ENCODE results near the gene ADGRF5. TPM values are rescaled to one million over a fixed set of nuclear protein-coding genes. Genes with fewer than 3 reads are reported as not detected.
"Not testable (repeated sequence)": the region's sequence is repeated elsewhere in the genome, so short reads cannot be mapped to it uniquely, and the experiment has no call there.

Gene ADGRF5
- total RNA-seq, 1 donor from 2014 or later, result not detected

DNA sequence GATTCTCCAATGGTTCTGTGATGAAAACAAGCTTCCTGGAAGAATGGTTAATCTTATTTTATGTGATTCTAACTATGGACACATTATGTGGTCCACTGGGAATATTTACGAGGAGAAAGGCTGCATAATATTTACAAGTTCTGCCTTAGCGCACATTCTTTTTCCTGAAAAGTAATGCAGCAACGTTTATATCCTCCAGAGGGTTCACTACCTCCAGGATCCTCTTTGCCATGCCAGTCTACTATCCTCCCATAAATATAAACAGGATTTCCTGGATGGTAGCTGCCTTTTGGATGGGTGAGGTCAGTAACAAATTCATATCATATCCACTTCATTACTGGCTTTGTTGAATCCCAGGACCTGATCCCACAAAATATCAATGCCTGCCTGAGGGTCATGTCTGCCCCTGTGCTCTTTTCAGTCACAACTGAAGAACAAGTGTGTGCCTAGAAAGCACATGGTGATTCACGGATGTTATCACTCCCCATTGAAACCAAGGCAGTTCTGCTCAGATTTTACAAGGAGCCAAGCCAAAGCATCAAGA is 30.4 kb downstream of the ADGRF5 start:
- intact Hi-C loops (cut with micrococcal nuclease), result no loop called here

DNA sequence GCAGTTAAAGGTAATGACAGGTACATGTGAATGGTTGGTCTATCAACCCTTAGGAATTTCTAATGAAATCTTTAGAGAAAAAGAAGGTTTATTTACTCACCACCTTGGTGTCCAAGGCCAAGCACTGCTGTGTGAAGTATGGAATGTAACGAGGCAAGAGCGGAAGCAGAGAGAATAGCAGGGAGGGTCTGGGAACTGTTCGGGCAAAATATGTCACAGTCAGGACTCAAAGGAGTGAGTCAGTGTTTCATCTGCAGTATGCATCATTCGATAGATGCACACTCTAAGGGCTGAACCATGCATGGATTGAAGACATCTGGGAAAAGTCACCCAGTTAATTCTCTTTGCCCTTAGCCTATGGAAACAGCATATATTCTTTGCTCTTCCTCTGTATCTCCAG is 33.2 kb downstream of the ADGRF5 start:
- intact Hi-C loops (cut with micrococcal nuclease), result no loop called here

DNA sequence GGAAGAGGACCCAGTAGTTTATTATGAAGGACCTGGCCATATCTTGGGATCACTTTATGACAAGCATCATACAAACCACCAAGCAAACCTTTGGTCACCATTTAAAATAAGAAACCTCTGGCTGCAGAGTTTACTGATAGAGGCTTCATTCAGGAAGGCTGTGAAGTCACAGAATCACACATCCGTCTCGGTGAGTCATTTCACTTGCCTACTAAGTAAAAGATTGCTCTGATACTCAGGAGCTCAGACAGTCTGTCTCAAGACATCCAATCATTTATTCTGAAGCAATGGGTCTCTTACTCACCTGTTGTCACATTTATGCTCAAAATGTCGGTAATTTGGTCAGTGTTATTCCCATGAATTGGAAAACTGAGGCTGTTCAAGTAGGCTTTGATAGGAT is 33.7 kb downstream of the ADGRF5 start:
- intact Hi-C loops (cut with micrococcal nuclease), result no loop called here

DNA sequence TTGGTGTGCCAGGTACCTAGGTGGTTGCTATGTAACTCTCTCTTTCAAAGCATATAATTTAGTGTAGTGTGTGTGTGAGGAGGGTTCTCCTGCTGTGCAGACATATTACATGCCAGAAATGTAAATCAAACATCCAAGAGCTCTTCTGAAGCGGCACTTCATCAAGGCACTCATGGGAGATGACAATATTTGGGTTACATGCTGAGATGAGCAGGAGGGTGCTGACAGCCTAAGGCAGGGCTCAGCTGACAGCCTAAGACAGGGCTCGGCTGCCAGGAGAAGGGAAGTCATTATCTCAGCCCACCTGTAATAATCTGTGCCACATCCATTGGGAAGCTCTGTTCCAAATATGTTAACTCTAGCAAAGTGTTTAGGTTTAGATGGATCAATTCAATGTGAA is 39.1 kb downstream of the ADGRF5 start:
- intact Hi-C loops (cut with micrococcal nuclease), result no loop called here

DNA sequence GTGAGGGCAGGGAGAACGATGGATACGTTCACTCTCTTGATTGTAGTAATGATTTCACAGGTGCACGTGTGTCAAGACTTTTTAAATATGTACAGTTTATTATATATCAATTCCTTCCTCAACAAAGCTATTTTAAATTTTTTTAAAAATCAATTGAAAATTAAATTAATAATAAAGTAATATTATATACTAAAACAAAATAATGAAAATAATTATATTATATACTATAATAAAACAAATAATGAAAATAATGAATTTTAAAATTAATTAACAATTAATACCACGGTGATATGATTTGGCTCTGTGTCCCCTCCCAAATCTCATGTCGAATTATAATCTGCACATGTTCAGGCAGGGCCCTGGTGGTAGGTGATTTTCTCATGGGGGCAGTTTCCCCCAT is 42.7 kb downstream of the ADGRF5 start:
- intact Hi-C loops (cut with micrococcal nuclease), result no loop called here

DNA sequence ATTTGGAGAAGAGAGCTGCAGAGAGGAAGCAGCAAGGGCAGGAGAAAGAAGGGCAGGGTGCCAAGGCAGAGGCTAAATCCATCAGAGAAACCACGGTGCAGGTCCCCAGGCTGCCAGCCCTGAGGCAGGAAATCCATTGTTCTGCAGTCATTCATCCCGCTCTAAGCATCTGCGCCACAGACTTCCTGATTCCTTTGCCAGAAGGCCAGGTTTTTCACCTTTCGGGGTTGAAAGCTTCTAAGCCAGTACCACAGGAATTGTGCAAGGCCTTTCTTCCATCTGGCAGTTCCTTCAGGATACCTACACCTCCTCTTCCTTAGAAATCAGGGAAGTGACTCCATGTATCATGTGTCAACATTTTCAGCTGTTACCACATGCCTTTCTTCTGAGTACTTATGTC is 45.6 kb downstream of the ADGRF5 start:
- intact Hi-C loops (cut with micrococcal nuclease), result no loop called here

DNA sequence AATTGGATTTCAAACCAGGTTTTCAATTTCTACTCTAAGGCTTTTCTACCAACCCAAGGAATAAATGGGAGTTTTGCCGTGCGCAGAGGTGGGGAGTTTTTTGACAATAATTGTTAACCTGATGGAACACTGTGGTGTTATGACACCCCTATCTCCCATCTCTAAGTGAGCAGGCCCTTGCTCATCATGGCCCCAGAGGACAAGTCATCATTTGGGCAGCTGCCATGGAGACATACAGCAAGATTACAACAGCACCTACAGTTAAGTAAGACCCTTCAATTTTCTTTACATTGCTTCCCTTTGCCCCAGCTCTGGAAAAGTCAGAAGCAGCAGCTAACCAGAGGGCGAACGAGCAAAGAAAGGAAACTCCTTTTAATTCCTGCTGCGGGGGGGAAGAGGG is 54.3 kb downstream of the ADGRF5 start:
- intact Hi-C loops (cut with micrococcal nuclease), result no loop called here

DNA sequence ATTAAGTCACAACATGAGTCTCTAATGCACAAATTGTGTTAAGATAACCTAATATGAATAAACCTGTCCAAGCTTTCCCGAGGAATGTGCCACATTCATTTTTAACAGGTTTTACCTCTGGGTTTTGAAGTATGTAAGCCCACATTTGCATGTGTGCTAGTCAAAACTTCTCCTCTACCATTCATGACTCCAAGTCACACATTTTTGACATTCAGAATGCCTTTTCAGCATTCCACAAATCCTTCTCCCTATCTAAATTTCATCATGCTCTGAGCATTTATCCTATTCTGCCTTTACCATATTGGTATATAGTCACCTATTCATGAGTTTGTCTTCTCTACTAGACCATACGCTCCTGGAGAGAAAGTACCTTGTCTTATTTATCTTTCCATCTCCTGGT is 56.5 kb downstream of the ADGRF5 start:
- intact Hi-C loops (cut with micrococcal nuclease), result no loop called here

DNA sequence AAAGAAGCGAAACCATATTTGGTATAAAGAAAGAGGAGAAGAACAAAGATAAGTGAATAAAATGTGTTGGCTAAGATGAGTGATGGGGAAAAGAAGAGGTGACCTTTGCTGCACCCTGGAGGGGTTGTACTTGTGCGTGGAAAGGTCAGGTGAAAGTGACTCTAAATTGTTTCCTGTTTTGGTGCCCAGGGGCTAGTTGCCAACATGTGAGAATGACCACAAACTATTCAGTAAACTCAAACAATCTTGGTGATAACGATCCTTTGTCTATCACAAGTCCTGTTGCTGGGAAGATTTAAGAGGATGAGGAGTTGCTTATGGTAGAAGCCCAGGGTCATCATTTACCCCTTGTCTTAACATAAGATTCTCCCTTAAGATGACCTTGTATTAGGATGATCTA is 57.9 kb downstream of the ADGRF5 start:
- intact Hi-C loops (cut with micrococcal nuclease), result no loop called here

DNA sequence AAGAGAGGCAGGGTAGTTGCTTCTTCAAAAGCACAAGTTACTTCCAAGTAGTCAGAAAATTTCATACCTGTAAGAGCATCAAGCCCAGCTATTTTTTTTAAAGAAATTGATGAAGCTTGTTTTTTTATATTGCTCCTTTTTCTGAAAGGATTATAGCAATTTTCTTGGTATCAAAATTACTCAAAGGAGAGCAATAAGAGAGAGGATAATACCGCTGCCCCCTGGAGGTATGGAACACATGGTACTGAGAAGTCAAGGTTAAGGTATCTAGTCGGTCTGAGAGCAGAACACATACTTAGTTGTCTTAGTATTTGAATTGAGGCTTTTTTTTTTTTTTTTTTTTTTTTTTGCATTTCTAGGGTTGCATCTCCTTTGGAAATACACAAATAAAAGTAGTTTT is 59.4 kb downstream of the ADGRF5 start:
- intact Hi-C loops (cut with micrococcal nuclease), result no loop called here

DNA sequence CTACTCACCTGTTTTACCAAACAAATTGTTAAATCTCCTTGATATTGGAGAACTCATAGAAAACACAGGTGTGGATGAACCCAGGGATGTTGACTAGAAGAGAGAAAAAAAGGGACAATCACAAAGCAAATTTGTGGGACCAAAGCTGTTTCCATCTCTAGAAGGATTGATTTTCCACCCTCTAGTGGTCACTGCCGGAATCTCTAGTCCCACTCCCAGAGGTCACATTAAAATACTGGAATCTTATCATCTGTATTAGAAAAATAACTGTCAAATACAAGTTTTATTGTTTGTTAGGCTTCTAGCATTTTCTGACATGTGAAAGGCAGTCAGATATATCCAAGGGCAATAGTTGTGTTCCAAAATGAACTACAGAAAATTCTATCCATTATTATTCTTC is 65.8 kb downstream of the ADGRF5 start:
- intact Hi-C loops (cut with micrococcal nuclease), result not testable (repeated sequence)

DNA sequence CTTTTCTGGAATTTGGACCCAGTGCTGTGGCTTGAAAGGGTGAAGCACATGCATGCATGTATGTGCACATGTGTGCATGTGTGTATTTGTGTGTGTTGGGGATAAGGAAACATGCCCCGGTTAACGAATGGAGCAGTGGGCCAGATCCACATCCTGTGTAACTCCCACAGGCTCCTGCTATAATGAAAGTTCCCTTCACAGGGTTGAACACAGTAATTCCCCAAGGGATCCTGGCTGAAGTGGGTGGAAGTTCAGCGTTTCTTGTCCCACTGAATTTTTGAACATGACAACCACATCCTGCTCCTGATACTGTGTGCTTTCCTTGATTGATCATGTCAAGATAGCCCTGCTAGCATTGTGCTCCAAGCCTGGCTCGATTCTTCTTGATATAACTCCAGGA is 70.2 kb downstream of the ADGRF5 start:
- intact Hi-C loops (cut with micrococcal nuclease), result not testable (repeated sequence)

DNA sequence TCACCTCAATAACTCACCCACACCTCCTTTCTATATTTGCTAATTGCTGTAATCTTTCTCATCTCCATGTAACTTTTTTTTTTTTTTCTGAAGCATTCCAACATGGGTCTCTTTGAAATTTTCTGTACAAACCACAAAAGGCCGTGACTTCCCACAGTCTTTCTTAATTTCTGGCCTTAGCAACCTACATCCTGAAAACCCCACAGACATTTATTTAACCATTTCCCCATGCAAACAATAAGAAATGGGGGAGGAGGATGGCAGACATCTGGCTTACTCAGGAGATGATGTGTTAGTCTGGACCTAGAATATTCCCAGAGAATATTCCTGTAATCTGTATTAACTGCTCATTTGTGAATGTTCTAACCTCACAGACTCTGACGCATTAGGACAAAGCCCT is 70.9 kb downstream of the ADGRF5 start:
- intact Hi-C loops (cut with micrococcal nuclease), result no loop called here

DNA sequence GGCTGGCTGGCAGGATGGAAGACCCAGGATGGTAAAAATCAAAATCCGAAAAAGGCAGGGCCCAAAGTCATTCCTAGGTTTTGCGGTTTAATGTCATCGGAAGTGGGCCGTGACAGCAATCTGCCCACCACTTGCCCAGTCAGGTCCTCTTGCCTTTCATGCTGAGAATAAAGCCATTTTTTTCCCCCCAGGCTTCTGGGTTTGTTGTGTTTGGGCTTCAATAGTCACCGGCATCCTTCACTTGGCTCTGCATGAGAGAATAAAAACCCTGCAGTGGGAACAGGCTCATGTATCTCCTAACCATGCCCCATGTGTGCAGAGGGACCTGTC is 72.4 kb downstream of the ADGRF5 start:
- intact Hi-C loops (cut with micrococcal nuclease), result loop anchor here (1.0 kb wide), 2 partner anchors 198 to 461 kb away; no protein-coding TSS in a partner anchor

DNA sequence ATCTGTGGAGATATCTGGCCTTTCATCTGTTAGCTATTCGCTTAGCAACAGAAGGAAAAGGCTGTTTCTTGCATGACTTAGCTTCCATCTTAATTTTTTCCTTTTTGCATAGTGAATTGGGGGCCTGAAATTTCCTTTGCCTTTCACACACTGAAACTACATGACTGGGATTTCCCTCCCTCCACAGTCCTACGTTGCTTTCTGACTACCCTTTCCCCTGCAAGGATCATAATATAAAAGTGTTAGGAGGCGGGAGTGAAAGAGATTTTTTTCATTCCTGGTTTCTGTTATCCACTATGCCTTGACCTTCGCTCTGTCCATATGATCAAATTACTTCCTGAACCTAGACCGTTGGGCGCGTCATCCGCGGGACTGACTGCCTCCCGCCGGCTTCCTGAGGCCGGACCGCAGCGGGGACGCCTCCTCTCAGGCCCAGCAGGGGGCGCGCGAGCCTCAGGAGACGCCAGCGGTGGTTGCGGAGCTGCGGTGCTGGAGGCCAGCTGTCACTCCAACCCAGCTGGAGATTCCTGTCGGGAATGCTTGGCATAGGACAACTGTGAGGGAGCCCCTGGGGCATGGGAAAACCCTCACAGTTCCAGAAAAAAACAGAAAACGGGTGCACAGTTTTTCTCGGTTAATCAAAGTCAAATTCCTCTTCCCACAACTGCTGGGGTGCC is 72.9 kb downstream of the ADGRF5 start:
- intact Hi-C loops (cut with micrococcal nuclease), result loop anchor here (1.0 kb wide), 2 partner anchors 198 to 461 kb away; no protein-coding TSS in a partner anchor

DNA sequence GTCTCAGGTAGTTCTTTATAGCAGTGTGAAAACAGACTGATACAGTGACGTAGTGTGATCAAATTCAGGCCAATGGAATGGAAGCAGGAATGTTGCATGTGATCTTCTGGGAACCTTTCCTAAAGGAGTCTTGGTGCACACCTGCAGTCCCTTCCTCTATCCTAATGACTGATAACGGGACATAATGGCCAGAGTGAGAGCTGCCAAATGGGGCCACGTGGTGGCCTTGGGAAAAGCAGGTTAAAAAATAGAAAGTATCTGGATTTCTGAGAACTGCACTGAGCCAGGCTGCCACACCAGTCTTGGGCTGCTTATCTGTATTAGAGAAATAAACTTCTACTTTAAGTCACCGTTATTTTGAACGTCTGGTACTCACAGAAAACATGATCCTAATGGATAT is 76.6 kb downstream of the ADGRF5 start:
- intact Hi-C loops (cut with micrococcal nuclease), result no loop called here

DNA sequence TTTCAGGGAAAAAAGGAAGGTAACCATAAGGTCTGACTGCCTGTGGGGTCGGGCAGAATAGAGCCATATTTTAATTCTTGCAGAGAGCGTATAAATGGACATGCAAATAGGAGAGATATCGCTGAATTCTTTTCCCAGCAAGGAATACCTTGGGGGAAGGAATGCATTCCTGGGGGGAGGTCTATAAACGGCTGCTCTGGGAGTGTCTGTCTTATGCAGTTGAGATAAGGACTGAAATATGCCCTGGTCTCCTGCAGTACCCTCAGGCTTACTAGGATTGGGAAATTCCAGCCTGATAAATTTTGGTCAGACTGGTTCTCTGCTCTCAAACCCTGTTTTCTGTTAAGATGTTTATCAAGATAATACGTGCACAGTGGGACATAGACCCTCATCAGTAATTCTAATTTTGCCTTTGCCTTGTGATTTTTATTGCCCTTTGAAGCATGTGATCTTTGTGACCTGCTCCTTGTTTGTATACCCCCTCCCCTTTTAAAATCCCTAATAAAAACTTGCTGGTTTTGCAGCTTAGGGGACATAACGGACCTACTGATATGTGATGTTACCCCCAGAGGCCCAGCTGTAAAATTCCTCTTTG is 79.4 kb downstream of the ADGRF5 start:
- intact Hi-C loops (cut with micrococcal nuclease), result not testable (repeated sequence)

DNA sequence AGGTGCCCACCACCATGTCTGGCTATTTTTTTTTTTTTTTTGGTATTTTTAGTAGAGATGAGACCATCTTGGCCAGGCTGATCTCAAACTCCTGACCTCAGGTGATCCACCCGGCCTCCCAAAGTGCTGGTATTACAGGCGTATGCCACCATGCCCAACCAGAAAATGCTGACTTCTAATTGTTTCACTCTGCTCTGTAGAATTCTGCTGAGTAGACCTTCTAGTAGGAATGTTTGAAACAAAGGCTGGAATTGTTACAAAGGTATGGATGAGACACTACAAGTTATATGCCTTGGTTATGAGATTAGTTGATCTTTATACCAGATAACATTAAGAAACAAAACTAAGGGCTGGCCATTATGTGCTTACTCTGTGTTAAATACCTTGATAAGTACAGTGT is 83.7 kb downstream of the ADGRF5 start:
- intact Hi-C loops (cut with micrococcal nuclease), result no loop called here

DNA sequence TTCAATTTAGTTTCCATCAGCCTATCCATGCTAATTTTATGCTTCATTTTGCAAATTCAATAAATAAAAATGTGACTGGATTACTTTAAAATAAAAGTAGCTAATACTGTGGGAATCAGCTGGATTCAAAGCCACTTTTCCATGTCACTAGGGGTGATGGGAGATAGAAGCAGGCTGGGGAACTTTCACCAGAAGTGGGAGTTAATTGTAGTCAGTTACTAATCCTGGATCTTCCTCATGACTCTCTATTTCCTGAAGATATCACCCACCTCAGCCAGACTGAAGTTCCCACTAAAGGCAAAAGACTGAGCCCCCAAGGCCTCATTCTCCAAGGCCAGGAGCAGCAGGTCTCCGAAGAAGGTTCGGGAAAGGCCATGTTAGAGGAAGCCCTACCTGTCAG is 86.7 kb downstream of the ADGRF5 start:
- intact Hi-C loops (cut with micrococcal nuclease), result not testable (repeated sequence)

DNA sequence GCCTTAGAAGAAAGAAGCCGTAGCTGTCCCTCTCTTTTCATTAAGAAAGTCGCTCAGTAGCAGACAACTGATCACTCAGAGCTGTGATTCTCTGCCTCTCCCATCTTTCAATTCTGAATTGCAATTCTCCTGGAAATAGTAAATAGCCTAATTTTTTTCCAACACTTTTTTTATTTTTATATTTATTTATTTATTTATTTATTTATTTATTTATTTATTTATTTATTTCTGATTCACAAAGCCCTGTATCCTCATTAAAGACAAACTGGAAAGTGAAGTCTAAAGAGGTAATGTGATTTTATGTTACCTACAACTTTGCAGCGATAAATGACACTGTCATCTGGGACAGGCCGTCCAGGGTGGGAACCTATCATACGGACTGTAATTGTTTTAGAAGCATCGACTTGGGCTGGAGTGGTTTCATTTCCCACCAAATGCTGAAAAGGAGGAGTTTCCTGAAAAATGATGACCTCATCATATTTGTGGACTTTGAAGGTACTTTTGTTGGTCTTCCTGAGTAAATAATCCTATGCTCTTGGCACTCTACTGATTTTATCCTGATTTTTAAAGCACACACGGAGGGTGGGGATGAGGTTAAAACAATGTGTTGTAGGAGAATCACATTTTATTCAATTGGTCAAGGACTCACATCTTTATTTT is 87.4 kb downstream of the ADGRF5 start:
- intact Hi-C loops (cut with micrococcal nuclease), result not testable (repeated sequence)

DNA sequence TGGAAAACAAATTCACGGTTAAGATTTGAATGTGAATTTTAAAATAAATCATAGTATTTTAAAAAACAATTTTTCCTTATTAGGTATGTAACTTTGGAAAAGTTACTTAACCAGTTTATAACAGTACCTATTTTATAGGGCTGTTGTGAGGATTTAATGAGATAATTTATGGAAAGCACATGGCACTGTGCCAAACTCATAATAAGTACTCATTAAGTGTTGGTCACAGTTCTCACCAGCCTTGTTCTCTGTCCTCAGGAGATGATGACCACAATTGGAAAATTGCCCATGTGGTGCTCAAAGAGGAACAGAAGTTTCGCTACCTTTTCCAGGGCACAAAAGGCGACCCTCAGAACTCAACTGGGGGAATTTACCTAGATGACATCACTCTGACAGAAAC is 88.9 kb downstream of the ADGRF5 start:
- intact Hi-C loops (cut with micrococcal nuclease), result no loop called here

DNA sequence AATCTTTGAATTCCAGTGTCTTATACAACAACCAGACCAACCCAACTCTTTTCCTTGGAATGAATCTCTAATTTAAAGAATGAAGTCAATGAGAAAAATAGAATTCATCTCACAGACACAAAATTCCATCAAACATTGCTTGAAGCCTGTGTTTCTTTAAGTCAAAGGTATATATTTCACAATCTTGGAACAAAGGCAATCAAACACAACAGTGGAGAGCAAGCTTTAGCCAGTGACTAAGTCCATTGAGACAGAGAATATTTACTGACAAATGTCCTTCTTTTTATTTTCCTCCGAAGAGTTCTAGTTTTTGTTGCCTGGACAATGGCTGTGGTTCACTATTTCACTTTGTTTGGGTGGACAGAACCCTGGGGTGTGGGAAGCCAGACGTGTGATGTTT is 92.8 kb downstream of the ADGRF5 start:
- intact Hi-C loops (cut with micrococcal nuclease), result no loop called here

DNA sequence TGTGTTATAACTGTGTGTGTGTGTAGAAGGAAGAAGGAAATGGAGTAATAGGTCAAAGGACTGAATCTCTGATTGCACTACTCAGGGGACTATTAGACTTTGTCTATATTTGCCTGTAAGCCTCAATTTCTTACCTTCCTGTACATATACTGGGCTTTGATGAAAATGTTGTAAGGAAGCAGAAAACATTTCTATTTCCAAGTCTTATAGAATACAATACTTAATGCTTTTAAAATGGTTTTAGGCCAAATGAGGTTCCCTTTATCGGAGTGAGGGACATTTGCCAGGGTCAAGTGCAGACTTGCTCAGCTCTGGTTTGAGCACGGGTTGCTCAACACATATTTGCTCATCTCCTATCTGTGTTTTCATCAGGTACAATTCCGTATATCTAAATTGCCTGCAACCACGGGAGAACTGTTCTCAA is 100.3 kb downstream of the ADGRF5 start:
- intact Hi-C loops (cut with micrococcal nuclease), result no loop called here

Data from T-helper 2 cell treated with Interferon-gamma antibody and Interleukin-4, amounts not matched to agents 100 ng/mL and 5 ng/mL, for 36 hours (primary cell).